ENCODE measurements around the gene SIK2.

GRCh38 chr11:111633756-111634362 lies 31.6 kb downstream of the SIK2 start:
- TF ChIP-seq CTCF (IDR thresholded peaks at IDR 0.05; ENCODE audit: borderline replicate concordance, extremely low read depth, low read length, poor library complexity, severe bottlenecking) (no peak), EZH2 (IDR thresholded peaks at IDR 0.05; ENCODE audit: borderline replicate concordance, low read depth, low read length, severe bottlenecking) (no peak)

Measured in DND-41 (cell line).